Measurements from ENCODE around the gene HARBI1.

GRCh38 chr11:46658259-46658658 is 41.2 kb upstream of the HARBI1 start:
- no peak for TF ChIP-seq CTCF (conservative IDR thresholded peaks at IDR 0.05)
- TF ChIP-seq ZFX (IDR thresholded peaks at IDR 0.05), result no peak
